ENCODE measurements around the gene CYYR1.

The CYYR1 gene

DNA sequence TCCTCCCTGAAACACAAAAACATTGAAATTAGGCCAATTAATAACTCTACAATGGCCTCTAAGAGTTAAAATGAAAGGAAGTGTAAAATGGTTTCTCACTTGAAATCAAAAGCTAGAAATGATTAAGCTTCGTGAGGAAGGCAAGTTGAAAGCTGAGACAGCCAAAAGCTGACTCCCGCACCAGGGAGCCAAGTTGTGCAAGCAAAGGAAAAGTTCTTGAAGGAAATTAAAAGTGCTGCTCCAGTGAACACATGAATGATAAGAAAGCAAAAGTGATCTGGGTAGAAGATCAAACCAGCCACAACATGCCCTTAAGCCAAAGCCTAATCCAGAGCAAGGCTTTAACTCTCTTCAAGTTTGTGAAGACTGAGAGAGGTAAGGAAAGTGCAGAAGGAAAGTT lies 22.8 kb downstream of the CYYR1 start:
- DNase-seq: no peak

DNA sequence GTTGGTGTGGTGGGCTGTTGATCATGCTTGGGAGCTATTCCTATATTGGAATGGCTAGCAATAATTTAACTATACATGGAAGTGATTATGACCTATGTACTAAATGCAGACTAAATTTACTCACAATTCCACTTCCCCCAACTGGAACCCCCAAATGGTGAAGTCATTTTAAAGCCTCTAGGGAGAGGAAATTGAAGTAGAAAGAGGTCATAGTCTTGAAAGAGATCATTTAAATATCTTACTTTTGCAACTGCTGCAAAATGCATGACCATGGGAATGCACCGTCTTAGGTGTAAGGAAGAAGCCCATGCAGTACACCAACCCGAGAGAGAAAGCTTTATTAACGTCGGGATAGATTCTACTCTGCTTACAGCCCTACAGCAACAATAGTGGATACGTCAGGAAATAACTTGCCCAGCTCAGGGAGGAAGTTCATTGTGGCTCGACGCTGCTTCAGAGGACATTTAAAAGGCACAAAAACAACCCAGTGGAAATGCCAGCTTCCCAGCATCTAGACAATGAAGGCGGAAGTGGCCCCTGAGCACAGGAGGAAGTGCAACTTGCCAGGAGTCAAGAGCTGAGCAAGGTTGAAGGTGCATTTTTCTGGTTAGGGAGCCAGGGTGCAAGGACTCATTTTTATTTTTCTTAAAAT lies 26.5 kb downstream of the CYYR1 start:
- DNase-seq: no peak

DNA sequence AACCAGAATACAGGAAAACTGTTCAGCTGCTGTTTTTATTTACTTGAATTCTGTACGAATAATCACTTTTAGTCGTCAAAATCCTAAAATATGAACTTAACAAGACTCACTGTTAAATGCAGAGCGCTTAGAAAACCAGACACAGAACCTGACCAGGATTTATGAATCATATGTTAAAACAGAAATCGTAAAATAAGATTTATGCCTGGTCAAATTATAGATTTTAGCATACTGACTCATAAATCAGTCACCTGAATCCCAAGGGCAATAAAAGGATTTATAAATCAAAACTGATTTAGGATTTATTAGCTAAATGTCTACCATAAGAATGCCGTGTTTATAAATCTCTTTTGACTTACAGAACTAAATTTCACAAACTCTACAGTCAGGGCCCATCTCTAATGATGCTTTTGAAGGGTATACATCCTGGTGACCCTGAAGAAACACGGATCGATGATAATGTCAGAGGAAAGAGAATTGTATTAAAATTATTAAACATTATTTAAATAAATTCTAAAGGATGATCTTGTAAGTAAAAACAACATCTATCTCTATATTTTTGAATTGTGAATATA lies 28.8 kb downstream of the CYYR1 start:
- DNase-seq: no peak

DNA sequence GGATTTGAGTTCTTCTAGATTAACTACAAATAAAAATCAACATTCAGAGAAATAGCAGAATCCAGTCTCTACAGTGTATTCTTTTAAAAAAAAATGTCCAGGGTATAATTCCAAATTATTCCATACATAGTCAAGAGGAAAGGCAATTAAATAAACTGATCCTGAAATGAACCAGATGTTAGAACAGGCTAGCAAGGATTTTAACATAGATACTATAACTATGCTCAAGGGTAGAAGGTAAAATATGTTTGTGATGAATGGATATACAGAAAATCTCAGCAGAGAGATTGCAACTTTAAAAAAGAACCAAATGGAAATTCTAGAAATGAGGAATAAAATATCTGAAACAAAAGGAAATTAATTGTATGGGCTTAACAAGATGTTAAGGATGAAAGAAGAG lies 32.4 kb downstream of the CYYR1 start:
- DNase-seq: no peak

DNA sequence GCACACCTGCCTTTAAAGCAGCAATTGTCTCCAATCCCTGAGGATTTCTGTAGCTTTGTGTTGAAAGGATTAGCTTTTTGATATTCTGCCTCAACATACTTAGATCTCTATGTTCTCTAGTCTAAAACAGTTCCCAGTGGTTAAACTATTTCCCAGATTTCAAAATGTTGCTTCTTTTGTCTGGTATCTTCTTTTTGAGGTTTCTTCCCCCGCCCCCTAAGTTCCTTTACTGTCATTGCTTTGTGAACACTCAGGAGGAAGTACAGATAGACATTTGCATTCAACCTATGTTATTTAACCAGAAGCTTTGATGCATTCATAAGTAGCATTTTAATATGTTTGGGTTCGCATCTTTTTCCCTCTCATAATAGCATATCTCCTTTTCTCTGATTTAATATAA lies 33.5 kb downstream of the CYYR1 start:
- DNase-seq: no peak

DNA sequence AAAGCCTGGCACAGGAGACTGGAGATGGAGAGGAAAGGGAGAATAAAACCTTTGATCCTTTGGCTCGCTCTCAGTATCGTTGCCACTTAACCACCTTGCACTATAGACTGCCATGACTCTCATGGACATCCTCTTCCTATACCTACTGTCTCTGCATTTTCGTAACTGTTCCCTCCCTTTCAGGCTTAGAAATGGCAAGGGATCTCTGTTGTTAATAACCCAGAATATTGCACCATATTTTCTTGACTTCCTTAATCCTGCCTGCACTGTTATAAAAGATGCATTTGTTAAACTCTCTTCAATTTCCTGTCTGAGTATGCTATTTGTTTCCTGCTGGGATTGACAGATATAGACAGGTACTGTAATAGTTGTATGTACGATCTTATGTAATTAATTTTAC lies 38.6 kb downstream of the CYYR1 start:
- DNase-seq: no peak

DNA sequence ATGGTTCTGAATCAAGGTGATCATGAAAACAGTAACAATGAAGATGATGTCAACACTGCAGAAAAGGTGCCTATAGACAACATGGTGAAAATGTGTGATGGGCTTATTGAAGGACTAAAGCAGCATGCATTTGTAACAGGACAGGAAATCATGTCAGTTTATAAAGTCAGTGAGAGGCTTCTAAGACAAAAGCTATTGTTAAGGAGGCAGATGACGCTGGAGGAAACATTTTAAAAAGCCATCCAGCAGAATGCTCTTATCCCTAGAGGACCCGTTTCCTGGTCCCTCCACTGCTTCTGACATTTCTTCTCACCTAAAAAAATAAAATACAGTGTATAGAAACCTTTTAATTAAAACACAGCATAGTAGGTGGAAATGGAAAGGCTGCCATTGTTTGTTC lies 40.9 kb downstream of the CYYR1 start:
- DNase-seq: no peak

DNA sequence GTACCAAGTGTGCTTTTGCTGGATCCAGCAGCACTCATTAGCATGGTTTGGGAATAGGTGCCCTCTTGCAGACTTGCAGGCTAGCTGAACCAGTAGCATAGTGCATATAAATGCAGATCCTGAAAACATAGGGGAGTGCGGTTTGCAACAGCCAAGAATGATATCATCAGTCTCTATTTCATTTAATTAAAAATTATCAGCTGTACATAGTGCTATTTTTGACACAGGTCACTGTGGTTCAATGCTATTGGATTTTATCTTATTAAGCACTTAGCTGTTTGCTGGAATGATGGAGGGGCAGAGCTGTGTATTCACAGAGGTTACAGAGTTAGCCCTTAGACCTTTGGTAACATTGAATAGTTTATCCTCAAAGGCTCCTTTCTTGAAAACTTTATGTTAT lies 43.6 kb downstream of the CYYR1 start:
- DNase-seq: no peak

DNA sequence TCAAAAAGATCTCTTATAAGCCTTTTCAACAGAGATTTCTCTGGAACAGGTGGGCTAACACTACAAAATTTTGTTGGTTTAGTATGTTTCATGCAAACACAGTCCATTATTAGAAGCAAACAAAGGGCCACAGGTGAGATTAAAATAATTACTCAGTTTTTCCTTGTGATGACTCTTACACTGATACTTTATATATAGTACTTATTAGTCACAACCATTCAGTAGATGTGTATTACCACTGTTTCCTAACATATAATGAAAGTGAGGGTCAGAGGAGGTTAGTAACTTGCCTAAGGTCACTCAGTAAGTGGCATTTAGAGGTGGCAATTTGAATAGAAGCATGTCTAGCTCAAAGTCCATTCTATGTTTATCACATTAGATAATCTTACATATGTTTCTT lies 44.2 kb downstream of the CYYR1 start:
- DNase-seq: no peak

DNA sequence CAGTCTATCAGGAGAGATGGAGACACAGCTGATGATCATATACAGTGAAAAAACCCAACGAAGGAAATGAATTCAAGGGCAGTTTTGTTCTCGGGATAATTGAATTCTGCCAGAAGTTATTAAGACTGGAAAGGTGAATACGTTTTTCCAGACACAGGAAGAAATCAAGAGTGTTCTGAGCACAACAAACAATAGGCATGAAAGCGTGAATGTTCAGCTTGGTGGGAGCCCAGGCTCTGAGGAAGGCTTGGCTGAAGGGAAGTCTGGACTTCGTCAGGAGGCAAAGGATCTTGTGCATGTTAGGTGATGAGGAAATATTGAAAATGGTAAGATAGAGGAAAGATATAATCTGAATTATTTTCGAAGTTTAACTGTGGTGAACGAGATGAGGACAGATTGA lies 50.4 kb downstream of the CYYR1 start:
- no peak for DNase-seq

DNA sequence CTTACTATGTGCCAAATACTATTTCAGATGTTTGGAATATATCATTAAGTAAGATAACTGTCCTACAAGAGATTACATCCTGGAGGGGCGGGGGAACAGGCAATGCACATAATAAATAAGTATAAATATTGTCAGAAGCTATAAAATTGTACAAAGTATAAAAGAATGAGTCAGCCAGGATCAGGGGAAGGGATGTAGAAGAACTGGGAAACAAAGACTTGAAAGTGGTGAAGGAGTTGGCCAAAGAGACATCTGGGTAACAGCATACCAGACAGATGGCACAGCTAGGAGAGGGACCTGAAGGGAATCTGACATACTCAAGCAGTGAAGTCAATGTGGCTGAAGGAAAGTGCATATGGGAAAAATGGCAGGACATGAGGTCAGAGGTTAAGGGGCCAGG lies 53.9 kb downstream of the CYYR1 start:
- DNase-seq: no peak

DNA sequence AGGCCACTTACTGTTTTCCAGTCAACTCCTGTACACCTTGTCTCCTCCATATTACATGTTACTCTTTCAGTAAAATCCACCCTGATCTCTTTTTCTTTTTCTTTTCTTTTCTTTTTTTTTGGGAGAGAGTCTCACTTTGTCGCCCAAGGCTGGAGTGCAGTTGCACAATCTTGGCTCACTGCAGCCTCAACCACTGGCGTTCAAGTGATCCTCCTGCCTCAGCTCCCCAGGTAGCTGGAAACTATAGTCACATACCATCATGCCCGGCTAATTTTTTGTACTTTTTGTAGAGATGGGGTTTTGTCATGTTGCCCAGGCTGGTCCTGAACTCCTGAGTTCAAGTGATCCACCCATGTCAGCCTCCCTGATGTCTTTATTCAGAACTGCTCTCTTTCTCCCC lies 57.8 kb downstream of the CYYR1 start:
- no peak for DNase-seq

DNA sequence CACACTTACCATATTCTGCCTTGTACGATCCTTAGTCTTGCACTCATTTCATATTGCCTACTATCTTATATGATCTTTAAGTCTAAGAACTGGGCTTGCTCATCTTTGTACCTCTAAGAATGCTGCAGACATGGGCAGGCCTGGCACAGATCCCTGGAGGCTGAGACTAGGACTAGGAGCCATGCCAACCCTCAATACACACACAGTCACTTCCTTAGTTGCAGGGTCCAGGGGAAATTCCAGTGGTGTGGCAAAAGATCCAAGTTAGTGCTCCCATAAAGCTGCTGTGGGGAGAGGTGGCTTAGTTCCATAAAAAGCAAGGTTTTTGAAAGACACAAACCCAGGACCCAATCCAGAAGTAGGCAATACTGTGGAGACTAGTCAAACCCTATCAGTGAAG lies 59.9 kb downstream of the CYYR1 start:
- DNase-seq: peak; percentile 62

DNA sequence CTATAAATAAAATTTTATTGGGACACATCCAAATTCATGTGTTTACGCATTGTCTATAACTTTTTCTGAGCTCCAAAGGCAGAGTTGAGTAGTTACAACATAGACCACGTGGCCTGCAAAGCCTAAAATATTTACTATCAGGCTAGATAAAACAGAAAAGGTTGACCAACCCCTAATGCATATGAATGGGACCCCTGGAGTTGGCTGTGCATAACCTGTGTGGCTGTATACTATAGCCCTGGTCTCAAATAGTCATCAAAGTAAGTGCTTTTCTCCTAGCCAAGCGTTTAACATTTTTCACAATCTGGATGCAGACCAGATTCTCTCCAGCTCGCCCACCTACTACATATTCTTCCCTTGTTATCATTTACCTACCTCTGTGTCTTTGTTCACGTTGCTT lies 60.4 kb downstream of the CYYR1 start:
- no peak for DNase-seq

DNA sequence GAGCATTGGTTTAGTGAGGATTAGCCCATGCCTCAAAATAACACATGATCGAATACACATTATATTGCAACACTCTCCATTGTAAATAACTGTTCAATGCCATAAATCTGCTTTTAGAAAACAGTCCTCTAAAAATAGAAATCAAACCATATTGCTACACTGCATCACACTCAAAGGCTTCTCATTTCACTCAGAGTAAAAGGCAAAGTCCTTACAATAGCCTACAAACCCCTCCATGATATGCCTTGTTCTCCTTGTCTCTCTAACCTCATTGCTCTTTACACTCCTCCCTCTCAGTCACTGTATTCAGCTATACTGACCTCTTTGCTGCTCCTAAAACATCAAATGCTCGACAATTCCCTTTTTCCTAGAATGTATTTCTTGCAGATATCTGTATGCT lies 64.2 kb downstream of the CYYR1 start:
- DNase-seq: no peak

DNA sequence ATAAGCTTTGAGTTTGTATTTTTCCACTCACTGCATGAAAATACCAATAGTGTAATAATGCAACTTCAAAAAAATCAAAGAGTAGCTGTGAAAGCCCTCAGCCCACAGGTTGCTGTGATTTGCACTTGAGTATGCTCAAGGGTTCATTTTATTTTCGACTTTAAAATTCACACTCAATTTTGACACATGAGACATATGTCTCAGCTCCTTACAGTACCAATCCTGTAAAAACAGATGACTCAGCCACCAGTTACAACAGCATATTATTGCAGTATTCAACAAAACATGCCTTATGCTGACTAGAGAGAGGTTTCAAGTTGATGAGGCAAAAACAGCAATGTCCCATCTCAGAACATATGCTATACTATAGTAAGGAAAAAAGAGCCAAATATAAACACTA lies 66.1 kb downstream of the CYYR1 start:
- DNase-seq: peak; percentile 65

DNA sequence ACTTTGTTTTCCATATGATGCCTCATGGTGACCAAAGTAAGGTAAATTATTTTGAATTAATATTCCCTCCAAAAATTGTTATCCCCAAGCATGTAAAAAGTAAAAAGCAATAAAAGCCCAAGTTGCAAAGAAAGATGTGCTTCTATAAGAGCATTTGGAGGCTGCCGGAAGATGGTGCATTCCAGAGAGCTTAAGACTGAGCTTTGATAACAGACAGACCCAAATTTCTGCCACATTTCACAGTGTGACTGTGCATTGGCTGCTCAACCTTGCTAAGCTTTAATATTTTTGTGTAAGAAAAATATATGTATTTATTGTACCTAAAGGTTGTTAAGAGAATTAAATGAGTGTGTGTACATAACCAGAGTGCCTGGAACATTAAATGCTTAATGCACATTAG lies 67.9 kb downstream of the CYYR1 start:
- no peak for DNase-seq

DNA sequence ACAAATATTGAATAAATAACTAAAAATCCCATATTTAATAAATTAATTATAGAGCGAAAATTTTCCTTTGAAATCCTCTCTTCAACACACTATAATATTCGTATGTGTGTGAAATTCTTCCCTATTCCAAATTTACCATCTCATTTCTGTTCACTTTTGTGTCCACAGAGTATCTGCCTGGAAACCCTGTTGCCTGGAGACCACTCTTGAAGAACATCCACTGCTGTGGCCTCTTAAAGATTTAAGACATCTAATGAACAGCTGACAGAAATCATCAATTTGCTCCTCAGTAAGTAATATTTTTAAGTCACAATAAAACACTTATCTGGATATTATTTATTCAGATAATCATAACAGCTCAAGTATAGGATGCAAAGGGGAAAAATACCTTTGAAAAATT lies 69.7 kb downstream of the CYYR1 start:
- no peak for DNase-seq

DNA sequence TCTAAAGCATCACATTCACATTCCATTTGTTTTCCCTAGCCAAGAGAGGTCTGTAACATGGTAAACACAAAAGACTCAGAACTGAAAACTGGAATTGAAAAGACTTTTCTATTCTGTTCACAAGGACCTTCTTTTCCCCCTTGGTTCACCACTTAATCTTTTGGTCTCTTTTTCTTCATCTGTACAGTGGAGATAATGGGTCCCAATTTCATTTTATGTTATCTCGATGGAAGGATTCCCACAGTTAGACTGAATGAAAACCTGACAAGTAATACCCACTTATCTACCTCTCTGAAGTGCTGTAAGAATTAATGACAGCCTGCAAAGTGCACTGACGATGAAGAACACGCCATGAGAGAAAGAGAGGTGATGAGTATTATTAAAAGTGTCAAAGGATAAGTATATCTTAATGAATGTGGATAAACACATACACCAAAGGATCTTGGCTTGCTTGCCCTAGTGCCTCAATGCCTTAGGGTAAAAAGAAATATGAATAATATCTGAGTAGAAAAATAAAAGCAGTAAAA lies 71.5 kb downstream of the CYYR1 start:
- no peak for DNase-seq

DNA sequence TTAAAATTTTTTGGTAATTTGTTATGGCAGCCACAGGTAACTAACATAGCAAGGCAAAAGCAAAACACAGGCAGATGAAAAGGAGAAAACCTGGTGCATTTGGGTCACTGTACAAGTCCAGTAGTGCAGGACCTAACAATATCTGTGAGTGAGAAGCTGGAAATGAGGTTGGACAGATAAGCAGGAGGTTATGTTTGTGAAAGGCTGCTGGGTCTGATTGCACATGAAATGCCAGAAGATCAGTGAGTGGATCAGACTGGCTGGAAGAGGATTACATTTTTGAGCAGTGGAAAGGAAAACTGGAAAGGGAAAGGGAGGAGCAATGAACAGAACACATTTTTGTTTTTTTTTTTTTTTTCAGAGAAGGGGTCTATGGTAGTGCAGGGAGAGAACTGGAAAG lies 73.6 kb downstream of the CYYR1 start:
- DNase-seq: no peak

DNA sequence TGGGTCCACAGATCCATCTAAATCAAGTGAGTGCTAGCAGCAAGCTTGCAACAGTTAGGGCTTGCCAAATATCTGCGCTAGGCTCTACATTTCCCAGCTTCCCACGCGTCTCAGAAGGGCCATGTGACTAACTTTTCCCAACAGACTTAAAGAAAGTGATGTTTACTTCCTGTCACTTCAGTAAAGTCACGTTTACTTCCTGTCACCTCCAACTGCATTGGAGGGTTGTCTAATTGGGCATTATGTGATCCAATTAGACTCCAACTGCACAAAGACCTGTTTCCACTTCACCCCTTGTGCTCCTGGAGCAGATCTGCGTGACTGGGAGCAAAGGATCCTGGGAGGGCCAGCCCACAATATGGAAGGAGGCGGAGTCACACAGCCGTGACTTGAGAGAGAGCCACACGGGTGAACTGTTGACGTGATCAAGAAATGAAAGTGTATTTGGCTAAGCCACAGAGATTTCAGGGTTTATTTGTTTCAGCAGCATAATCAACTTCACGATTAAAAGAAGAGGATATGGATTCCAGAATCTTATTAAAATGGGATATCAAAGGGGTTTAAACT lies 77.7 kb downstream of the CYYR1 start:
- no peak for DNase-seq

DNA sequence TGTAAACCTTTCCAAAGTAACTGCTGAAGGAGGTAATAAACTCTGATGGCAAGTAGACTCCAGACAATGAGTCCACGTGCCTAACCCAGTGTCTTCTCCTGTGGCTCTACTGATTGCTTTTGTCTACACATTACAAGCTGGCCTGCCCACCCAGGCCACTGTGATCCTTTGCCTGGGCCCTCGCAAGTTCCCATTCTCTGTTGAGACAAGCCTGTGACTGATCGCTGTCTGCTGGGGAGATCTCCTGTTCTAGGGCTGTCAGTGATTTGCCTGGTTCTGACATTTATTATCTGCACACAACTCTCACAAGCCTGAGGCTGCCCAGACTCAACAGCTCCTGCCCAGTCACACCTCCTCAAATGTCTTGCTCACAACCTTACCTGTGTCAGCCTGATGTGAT lies 81.4 kb downstream of the CYYR1 start:
- no peak for DNase-seq

DNA sequence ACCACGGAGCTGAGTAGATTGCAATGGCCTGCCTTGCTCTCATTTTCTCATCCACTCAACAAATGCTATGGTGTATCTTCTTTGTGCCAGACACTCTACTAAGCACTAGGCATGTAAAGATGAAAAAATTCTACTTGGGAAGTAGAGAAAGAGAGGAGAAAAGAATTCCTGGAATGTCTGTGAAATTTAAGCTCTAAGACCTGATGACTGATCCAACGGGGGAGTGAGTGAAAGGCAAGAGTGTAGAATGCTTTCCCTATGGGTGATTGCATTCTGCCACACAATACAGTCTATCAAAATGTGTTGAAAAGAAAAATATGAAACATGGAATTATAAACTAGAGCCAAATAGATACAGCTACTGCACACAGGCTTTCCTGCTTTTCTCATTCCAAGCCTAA lies 82.3 kb downstream of the CYYR1 start:
- peak; percentile 81 for DNase-seq

DNA sequence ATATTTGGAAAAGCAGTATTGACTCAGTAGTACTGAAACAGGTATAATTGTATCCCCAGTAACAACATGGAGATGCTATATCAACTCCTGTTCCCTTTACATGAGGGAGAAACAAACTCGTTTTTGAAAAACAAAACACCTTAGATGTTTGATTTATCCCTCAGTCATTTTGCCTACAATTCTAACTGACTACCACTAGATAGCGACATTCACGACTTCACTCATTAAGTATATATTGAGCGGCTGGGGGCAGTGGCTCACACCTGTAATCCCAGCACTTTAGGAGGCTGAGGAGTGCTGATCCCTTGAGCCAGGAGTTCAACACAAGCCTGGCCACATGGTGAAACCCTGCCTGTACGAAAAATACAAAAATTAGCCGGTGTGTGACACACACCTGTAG lies 83.3 kb downstream of the CYYR1 start:
- DNase-seq: no peak

DNA sequence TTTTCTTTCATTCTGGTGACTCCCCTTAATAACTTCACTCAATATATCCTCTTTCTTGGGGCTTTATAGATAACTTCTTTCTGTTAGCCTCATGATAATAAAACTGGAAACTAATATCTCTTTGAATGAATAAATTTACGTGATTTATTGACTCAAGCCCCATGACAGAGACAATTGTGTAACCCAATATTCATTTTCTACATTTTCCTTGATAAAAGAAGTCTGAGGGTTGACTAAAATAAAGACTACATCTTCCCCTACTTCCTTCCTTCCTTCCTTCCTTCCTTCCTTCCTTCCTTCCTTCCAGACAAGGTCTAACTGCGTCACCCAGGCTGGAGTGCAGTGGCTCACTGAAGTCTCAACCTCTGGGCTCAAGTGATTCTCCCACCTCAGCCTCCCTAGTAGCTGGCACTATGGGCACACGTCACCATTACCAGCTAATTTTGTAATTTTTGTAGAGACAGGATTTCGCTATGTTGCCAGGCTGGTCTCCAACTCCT lies 85.1 kb downstream of the CYYR1 start:
- DNase-seq: no peak

All from NCI-H226 (cell line).